DMS79 (cell line): ENCODE data around the gene BTD.

Experiments
- DNase-seq: peaks from one replicate; lab custom pipeline; 2025; lab: John Stamatoyannopoulos, UW

The BTD gene

GRCh38 chr3:15637131-15637951 is 35.8 kb downstream of the BTD start:
- no peak for DNase-seq

DNA sequence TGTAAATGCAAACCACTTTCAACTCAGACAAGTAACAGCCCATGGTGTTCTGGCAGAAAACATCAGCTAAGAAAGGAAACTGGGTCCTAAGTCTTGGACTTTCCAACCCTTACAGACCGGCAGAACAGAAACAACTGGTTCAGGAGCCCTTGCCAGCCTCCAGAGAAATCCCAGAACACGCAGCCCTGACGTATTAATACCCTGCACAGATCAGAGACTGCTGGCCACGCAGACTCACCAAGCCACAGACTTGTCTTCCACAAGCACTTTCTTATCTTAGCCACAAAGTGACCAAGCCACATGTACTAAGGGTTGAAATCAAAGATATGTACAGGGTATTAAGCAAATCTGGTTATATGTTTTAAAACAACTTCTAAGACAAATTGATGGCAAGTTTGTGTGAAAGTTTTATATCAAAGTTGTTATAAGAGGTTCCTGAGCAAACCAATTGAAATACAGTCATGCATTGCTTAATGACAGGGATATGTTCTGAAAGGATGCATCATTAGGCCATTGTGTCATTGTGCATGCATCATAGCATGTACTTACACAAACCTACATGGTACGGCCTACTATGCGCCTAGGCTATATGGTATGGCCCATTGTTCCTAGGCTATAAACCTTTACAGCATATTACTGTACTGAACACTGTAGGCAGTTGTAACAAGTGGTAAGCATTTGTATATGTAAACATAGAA is 36.8 kb downstream of the BTD start:
- no peak for DNase-seq

GRCh38 chr3:15638891-15639262 is 37.3 kb downstream of the BTD start:
- no peak for DNase-seq

- no peak for DNase-seq
Observed at GRCh38 chr3:15645246-15645645, 43.7 kb downstream of the BTD start.

- no peak for DNase-seq
Observed at GRCh38 chr3:15645740-15646501, 44.4 kb downstream of the BTD start.

GRCh38 chr3:15646851-15647511 is 45.4 kb downstream of the BTD start:
- DNase-seq: no peak

- DNase-seq: no peak
Observed at GRCh38 chr3:15647611-15648167, 46.1 kb downstream of the BTD start.

- no peak for DNase-seq
Observed at GRCh38 chr3:15649341-15649740, 47.8 kb downstream of the BTD start.

GRCh38 chr3:15649858-15650257 is 48.3 kb downstream of the BTD start:
- no peak for DNase-seq

DNA sequence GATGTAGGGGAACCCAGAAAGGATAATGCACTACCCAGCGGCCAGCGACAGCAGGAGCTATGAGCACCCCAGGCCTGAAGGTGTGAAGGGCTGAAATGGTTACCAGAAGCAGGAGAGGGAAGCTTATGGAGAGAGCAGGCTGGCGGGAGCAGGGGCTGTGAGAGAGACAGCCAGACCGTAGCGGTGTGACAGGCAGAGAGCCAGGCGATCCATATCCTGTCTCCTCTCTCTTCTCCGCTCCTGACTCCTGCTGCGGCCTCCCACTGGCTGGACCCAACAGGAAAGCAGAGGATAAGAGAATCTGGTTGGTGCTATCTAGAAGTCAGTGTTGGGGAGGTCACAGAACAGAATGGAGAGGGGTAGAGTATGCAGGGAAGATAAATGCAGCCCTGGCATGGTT is 49.9 kb downstream of the BTD start:
- no peak for DNase-seq

DNA sequence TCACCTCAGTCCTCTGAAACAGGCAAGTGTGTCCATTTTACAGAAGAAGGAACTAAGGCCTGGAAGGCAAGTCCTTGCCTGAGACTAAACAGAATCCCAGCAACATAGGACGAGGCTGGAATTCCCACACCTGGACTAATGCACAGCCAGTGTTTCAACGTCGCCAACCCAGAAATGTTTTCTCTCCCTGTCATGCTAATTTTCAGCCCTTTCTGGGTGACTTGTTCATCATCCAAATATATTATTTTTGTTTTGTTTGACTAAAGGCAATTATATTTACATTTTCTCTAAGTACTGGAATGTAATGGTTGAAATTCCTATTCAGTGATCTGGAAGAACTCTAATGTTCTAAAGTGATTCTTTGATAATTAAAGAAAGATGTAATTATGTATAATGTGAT is 51.8 kb downstream of the BTD start:
- no peak for DNase-seq

DNA sequence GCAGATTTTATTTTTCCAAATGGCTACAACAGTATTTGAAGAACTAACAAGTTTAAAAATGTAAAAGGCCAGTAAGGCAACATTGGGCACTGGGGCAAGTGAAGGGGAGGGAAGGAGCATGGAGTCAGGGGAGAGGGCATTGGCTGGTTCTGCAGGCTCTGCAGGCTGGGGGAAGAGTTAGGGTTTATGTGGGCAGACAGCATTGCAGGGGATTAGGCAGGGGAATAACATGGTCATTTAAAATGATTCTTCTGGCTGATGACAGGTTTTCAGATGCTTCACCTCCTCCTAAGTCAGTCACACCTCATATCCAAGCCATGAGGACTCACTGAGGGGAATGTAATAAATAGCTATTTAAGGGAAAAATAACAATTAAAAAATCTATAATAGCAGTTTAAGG is 52.6 kb downstream of the BTD start:
- no peak for DNase-seq

DNA sequence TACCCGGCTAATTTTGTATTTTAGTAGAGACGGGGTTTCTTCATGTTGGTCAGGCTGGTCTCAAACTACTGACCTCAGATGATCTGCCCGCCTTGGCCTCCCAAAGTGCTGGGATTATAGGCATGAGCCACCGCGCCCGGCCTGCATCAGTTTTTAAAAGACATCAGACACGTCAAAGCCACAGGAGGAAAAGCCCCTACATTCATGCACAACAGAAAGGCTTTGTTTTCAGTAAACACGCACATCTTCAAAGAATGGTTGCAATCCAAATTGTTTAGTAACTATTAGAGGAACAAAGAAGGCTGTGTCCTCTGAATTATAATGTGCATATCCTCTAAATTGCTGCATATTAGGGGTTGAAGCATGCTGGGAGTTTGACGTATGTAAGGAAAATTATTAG is 53.3 kb downstream of the BTD start:
- no peak for DNase-seq

DNA sequence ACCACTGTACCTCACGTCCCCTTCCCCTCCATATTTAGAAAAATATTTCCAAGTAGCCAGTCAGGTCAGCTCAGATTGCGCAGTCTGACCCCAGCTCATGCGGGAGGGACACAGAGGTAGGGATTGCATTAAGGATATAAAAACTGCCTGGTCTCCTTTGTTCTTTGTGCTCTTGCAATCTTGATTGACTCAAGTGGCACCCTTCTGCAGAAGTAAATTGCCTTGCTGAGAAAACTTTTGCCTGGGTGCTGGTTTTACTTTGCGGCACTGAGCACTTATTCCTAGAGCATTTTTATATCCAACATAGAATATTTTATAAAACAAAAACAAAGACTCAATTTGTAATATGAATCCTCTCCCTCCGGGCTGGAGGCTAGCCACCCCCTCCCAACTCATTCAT is 54.8 kb downstream of the BTD start:
- DNase-seq: no peak

GRCh38 chr3:15657016-15657415 is 55.5 kb downstream of the BTD start:
- no peak for DNase-seq

- peak; percentile 74 for DNase-seq
Observed at GRCh38 chr3:15659254-15659975, 57.9 kb downstream of the BTD start.

- DNase-seq: no peak
Observed at GRCh38 chr3:15660055-15660935, 58.8 kb downstream of the BTD start.

DNA sequence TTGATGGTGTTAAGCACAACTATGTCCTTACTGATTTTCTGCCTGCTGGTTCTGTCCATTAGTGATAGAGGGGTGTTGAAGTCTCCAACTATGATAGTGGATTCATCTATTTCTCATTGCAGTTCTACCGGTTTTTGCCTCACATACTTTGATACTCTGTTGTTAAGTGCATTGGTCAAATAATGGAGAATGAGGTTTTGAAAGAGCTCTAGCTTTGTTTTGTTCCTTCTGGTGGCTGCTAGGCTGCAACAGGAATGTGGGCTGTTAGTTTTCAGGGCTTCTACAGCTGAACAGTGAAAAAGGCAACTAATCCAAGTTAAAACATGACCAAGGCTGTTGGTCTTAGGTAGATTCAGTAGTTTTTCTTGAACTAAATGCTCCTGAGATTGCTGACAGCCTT is 62.6 kb downstream of the BTD start:
- DNase-seq: no peak

- no peak for DNase-seq
Observed at GRCh38 chr3:15665510-15666150, 64.1 kb downstream of the BTD start.

DNA sequence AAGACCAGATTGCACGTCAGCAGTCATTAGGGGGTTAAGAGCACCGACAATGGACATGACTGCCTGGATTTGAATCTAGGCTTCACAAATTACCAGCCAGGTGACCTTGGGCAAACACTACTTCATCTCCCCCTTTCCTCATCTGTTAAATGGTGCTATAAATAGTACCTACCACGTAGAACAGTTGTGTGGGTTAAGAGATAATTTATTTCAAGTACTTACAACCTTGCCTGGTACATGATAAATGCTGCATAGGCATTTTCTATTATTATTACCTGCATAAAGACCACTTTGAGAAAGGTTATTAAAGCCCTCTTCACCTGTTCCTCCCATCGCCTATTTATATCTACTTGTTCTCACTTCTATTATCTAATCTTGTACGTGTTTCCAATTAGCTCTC is 64.7 kb downstream of the BTD start:
- DNase-seq: no peak
